Activated CD8-positive, alpha-beta memory T cell treated with anti-CD3 and anti-CD28 coated beads, Interleukin-2, amount 50 U/mL, for 48 hours (primary cell): Measurements from ENCODE around the gene STAP2.

Experiments
- DNase-seq: peaks from one replicate; pipeline ENCODE4 v3.0.0-alpha.2; 2020

The STAP2 gene

DNA sequence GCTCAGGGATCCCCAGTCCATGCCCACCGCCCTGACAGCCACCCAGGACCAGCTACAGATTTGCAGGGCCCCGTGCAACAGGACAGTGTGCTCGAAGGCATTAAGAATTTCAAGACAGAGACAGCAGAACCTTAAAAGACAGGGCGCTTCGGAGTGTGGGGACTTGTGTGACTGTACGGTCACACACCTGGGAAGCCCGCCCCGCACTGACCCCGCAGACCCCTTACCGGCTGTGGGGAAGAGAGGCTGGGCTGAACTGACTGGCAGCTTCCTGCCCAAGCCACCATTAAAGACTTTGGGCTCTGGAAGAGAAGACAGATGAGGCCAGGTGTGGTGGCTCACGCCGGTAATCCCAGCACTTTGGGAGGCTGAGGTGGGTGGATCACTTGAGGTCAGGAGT lies 14.4 kb downstream of the STAP2 start:
- no peak for DNase-seq

DNA sequence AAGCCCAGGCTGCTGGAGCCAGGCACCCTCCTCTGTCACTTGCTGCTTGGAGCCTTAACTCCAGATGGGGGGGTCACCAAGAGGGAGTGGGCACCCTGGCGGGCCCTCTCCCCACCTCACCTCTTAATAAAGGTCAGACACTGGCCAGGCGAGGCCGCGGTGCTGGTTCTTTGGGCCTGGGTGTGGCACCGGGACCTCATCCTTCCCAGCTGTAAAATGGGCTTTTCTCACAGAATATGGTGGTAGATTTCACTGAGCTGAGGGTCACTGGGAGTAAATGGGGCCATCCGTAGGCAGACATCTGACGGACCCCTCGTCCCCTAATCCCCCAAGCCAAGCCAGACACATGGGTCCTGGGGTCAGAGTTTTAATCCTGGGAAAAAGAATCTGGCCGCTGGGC lies 14.9 kb downstream of the STAP2 start:
- no peak for DNase-seq

- DNase-seq = no peak
Measured at GRCh38 chr19:4322942-4323665, 15.5 kb downstream of the STAP2 start.

- no peak for DNase-seq
Measured at GRCh38 chr19:4320419-4320818, 18.2 kb downstream of the STAP2 start.

DNA sequence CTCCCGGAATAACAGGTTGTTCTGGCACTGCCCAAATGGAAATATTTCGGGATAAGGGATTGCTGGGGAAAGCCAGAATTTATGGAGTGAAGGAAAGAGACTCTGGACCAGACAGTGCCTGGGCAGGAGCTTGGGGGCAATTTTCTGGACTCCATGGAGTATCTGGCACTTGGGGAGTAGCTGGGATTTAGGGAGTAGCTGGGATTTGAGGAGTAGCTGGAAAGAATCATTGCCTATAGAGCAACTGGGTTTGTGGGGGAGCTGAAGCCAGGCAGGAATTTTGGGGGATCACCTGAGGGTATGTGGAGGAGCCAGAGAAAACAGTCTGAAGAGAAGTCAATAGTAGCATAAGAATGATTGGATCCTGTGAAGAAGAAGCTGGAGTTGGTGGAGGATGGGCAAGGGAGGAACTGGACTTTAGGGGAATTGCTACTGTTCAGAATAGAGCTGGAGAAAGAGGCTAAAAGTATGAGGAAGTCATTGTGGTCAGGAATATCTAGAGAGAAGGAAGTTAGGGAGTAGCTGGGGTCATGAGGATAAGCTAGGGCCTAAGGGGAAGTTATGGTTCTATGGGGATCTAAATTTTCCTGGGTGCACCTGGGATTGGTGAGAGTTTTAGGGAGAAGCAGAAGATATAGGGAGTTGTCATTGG lies 19.4 kb downstream of the STAP2 start:
- DNase-seq = no peak

GRCh38 chr19:4318460-4318859 lies 20.2 kb downstream of the STAP2 start:
- DNase-seq = no peak

DNA sequence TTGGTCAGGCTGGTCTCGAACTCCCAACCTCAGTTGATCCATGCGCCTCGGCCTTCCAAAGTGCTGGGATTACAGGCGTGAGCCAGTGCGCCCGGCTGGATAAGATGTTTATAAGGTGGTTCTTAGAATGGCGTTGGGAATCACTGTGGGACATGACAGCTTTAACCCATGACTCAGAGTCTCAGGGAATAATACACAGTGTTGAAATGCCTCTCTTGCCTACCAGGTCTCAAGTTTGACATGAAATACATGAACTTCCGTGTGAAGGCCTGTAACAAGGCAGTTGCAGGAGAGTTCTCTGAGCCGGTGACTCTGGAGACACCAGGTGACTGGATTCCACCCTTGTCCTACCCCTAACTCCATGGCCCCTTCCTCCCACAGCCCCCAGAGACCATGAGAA lies 21.7 kb downstream of the STAP2 start:
- no peak for DNase-seq

DNA sequence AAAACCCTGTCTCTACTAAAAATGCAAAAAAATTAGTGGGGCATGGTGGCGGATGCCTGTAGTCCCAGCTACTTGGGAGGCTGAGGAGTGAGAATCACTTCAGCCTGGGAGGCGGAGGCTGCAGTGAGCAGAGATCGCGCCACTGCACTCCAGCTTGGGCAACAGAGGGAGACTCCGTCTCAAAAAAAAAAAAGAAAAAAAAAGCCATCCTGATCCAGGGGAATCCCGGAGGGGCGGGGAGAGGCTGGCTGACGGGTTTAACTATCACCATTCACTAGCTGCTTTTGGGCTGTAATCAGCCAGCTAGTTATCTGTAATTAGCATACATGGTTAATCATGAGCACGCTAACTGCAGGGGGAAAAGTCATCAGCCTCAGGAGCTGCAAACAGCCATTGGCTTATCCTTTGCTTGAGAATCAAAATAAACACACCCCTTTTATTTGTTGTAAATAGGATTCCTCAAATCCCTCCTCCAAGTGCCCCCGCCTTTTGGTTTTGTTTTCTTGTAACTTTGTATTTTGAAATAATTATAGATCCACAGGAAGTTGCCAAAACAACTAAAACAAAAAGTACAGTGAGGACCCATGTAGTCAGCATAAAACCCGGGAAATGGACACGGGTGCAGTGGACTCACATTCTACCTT lies 24.7 kb downstream of the STAP2 start:
- no peak for DNase-seq

- DNase-seq = no peak
Measured at GRCh38 chr19:4310247-4311121, 28.1 kb downstream of the STAP2 start.

- DNase-seq = no peak
Measured at GRCh38 chr19:4305659-4306058, 33.0 kb downstream of the STAP2 start.

- no peak for DNase-seq
Measured at GRCh38 chr19:4305257-4305612, 33.4 kb downstream of the STAP2 start.

DNA sequence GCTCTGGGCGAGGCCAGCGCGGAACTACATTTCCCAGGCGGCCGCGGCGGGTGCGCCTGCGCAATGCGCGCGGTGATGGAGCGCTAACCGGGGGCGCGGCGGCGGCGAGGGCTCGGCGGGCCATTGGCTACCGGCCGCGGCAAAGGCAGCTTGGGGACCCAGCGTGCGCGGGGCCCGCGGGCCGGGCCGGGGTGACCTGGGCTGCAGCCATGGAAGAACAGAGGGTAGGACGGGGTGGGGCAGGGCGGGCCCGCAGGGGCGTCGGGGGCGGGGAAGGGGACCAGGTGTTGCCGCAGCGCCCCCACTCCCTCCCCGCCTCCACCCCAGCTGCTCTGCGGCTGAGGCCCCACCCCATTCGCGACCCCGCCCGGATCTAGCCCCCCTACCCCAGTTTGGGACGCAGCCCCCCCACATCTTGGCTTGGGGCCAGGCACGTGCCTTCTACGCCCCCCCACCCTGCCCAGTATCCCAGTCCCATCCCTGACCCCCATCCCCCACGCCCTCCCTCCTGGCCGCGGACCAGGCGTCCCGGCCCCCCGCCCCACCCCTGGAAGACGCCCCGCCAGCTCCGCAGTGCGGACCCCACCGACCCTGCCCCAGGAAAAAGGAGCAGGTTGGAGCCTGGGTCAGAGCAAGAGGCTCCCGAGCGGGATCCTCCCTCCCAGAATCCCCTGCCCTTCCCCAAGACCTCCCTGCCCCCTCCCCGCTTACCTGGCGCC lies 33.9 kb downstream of the STAP2 start, which contains the start of gene FSD1:
FSD1 (plus strand) TSS at position 61 of the 719 bp plus-strand sequence; CDS start at position 210, 149 bp downstream.
- DNase-seq = peak; percentile 95

GRCh38 chr19:4303819-4304537 lies 34.6 kb downstream of the STAP2 start:
- no peak for DNase-seq

- no peak for DNase-seq
Measured at GRCh38 chr19:4302243-4302640, 36.4 kb downstream of the STAP2 start, which contains the start of gene TMIGD2. Gene TMIGD2, minus strand, starts transcription at chr19:4302389. Its CDS starts 4 bp downstream, at chr19:4302385.

DNA sequence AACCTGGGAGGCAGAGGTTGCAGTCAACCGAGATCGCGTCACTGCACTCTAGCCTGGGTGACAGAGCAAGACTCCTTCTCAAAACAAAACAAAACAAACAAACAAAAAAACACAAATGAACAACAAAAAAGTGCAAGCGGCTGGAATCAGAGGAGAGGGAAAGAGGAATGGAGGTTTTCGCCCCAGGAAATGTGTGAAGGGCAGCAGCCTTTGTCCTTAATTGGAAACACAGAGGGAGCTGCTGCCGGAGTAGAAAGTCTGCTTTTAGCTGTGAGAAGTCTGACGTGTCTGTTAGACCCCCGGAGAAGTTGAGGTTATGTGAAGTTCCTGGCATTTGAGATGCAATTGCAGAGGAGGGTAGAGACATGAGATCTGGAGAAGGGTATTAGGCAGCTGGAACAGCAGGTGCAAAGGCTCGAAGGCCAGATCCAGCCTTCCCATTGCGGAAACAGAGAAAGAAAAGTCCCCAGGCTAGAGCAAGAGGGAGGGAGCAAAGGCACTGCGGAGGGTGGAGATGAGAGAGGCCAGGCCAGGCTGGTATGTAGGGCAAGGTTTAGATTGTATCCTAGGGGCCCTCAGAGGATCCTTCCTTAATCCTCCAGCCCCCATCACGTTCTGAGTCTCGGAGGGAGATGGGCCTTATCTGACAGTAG lies 36.9 kb downstream of the STAP2 start:
- no peak for DNase-seq

GRCh38 chr19:4300589-4300988 lies 38.0 kb downstream of the STAP2 start:
- DNase-seq = no peak

DNA sequence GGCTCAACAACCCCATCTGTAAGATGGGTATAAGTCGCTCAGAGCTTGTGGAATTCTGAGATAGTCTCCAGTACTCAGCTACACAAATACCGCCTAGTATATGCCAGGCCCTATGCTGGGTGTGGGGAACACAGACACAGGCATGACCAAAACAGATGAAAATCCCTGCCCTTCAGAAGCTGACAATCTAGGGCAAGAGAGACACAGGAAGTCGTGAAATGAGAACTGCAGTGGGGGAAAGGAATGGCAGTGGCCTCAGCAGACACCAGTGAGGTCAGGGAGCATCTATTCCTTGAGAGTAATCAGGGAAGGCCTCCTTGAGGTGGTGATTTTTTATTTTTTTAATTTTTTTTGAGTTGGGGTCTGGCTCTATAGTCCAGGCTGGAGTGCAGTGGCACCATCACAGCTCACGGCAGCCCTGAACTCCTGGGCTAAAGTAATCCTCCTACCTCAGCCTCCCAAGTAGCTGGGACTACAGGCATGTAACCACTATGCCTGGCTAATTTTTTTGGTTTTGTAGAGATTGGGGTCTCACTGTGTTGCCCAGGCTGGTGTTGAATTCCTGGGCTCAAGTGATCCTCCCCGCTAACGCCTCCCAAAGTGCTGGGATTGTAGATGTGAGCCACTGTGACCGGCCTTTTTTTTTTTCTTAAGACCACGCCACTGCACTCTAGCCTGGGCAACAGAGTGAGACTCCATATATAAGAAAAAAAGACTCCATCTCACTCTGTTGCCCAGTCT lies 39.6 kb downstream of the STAP2 start:
- no peak for DNase-seq

- peak; percentile 73 for DNase-seq
Measured at GRCh38 chr19:4297901-4298809, 40.5 kb downstream of the STAP2 start.
